Left ventricle myocardium superior (tissue), 1 donor: ENCODE measurements around the gene MTOR. TPM values are rescaled to one million over a fixed set of nuclear protein-coding genes. Genes with fewer than 3 reads are reported as not detected.
"Not testable (repeated sequence)": the region's sequence is repeated elsewhere in the genome, so short reads cannot be mapped to it uniquely, and the experiment has no call there.

Source experiments
- ATAC-seq: fragments of 200-7000 bp; cut with Tn5 transposase; one replicate; pipeline ENCODE4 v1.9.1; 2020; ENCODE audit warnings: mild to moderate bottlenecking, moderate library complexity
- DNase-seq: peaks from one replicate; pipeline ENCODE4 v3.0.0-alpha.2; 2020
- intact Hi-C: fragments of 100-400 bp; cut with micrococcal nuclease; formaldehyde crosslinking; loops from one replicate; pipeline ENCODE4 v1.11.0; 2022
- total RNA-seq: library from RNA; stranded (reverse); fragmentation: NEBNext Ultra II Directional; extraction: Animal tissue kit (Norgen Biotek cat#: 25700); gene quantifications from one replicate; pipeline ENCODE4 v1.2.1, GENCODE V29; 2021
- donor health status: DM: no; HTN: yes; CAD: no; lungs with severe emphysema.

The MTOR gene
- total RNA-seq, 1 donor from 2014 or later, result 30.7 TPM

GRCh38 chr1:11134898-11135266, 127.5 kb downstream of the MTOR start:
- DNase-seq, result no peak
- peak; percentile 61 for ATAC-seq
- intact Hi-C loops, result no loop called here

GRCh38 chr1:11134251-11134897, 128.0 kb downstream of the MTOR start:
- intact Hi-C loops, result no loop called here
- ATAC-seq (peak; percentile 27), DNase-seq (no peak)

GRCh38 chr1:11132563-11133293, 129.6 kb downstream of the MTOR start:
- ATAC-seq, result peak; percentile 70

GRCh38 chr1:11131816-11132215, 130.5 kb downstream of the MTOR start:
- DNase-seq (no peak), ATAC-seq (no peak)
- intact Hi-C loops, result no loop called here

More at GRCh38 chr1:11132563-11133293, 129.6 kb downstream of the MTOR start:
- no peak for DNase-seq
- intact Hi-C loops, result no loop called here

GRCh38 chr1:11130406-11130805, 131.9 kb downstream of the MTOR start:
- ATAC-seq, result no peak
- intact Hi-C loops, result no loop called here
- DNase-seq, result no peak

- DNase-seq (no peak), ATAC-seq (no peak)
- intact Hi-C loops, result no loop called here
Measured at GRCh38 chr1:11129649-11130390, 132.5 kb downstream of the MTOR start.

- ATAC-seq, result no peak
- DNase-seq, result no peak
- intact Hi-C loops, result no loop called here
Measured at GRCh38 chr1:11126569-11126968, 135.8 kb downstream of the MTOR start.

- no peak for ATAC-seq
- intact Hi-C loops, result no loop called here
- DNase-seq, result no peak
Measured at GRCh38 chr1:11125931-11126330, 136.4 kb downstream of the MTOR start.

GRCh38 chr1:11124965-11125364, 137.4 kb downstream of the MTOR start:
- ATAC-seq (no peak), DNase-seq (no peak)
- intact Hi-C loops, result no loop called here

GRCh38 chr1:11116318-11116717, 146.0 kb downstream of the MTOR start:
- intact Hi-C loops, result no loop called here
- DNase-seq (no peak), ATAC-seq (no peak)

- ATAC-seq, result no peak
- intact Hi-C loops, result no loop called here
- no peak for DNase-seq
Measured at GRCh38 chr1:11114966-11115365, 147.4 kb downstream of the MTOR start.

- DNase-seq (no peak), ATAC-seq (no peak)
- intact Hi-C loops, result no loop called here
Measured at GRCh38 chr1:11109047-11109760, 153.1 kb downstream of the MTOR start.

GRCh38 chr1:11107599-11107998, 154.8 kb downstream of the MTOR start:
- DNase-seq (no peak), ATAC-seq (no peak)
- intact Hi-C loops, result no loop called here

- DNase-seq, result no peak
- intact Hi-C loops, result no loop called here
- ATAC-seq, result no peak
Measured at GRCh38 chr1:11105586-11105985, 156.8 kb downstream of the MTOR start.

GRCh38 chr1:11101347-11101746, 161.0 kb downstream of the MTOR start:
- DNase-seq, result no peak
- intact Hi-C loops, result no loop called here
- no peak for ATAC-seq

GRCh38 chr1:11100806-11101205, 161.5 kb downstream of the MTOR start:
- intact Hi-C loops, ATAC-seq, DNase-seq: not testable (repeated sequence)

GRCh38 chr1:11100149-11100493, 162.2 kb downstream of the MTOR start:
- DNase-seq (no peak), ATAC-seq (no peak)
- intact Hi-C loops, result no loop called here

- peak; percentile 97 for DNase-seq
- intact Hi-C loops, result no loop called here
- peak; percentile 99 for ATAC-seq
Measured at GRCh38 chr1:11099310-11100148, 162.8 kb downstream of the MTOR start, which contains the start of gene EXOSC10. Gene EXOSC10 (minus strand): TSS chr1:11099869. CDS start chr1:11099831, 38 bp downstream.

- ATAC-seq (no peak), DNase-seq (no peak)
- intact Hi-C loops, result no loop called here
Measured at GRCh38 chr1:11098931-11099309, 163.4 kb downstream of the MTOR start.
